PC-3 (cell line): ENCODE results near the gene CPT2. TPM values are rescaled to one million over a fixed set of nuclear protein-coding genes. Genes with fewer than 3 reads are reported as not detected.

Experiments
- ATAC-seq: fragments of 200-7000 bp; cut with Tn5 transposase; 2 replicates; pipeline ENCODE4 v1.9.1; 2020; ENCODE audit warnings: mild to moderate bottlenecking, moderate library complexity
- BruUV-seq: library from RNA; stranded (reverse); fragments of 400-500 nt; replicated peaks from 2 replicates; lab custom pipeline; 2021; lab: Mats Ljungman, UMichigan
- CTCF ChIA-PET: fragments of 300-600 bp; sonication (Branson Sonifier 250); formaldehyde crosslinking; loops from one replicate; lab custom pipeline; 2022; ENCODE audit warnings: antibody characterized with exemption; lab: Charles Lee
- POLR2A ChIA-PET: fragments of 300-600 bp; sonication (Branson Sonifier 250); formaldehyde crosslinking; loops from one replicate; lab custom pipeline; 2022; ENCODE audit warnings: antibody characterized with exemption; ENCODE audit not compliant: unreplicated experiment; lab: Charles Lee
- DNase-seq: peaks from one replicate; pipeline ENCODE4 v3.0.0-alpha.2; 2015
- H2AFZ ChIP-seq: fragments of 300-600 bp; sonication (generic); 2 replicates; pipeline ENCODE4 v1.6.0; 2016; ENCODE audit warnings: antibody characterized with exemption, low read length
- H3F3A ChIP-seq: fragments of 300-600 bp; sonication (generic); one replicate; pipeline ENCODE4 v1.6.0; 2017; ENCODE audit warnings: antibody characterized with exemption, low read length, control low read depth, mild to moderate bottlenecking; ENCODE audit not compliant: unreplicated experiment
- H3K27ac ChIP-seq: fragments of 300-600 bp; sonication (generic); 2 replicates; pipeline ENCODE4 v1.5.1; 2016; ENCODE audit warnings: mild to moderate bottlenecking, low read length
- H3K27me3 ChIP-seq: fragments of 300-600 bp; sonication (generic); 2 replicates; pipeline ENCODE4 v1.6.1; 2016; ENCODE audit warnings: low read length, mixed read lengths
- H3K36me3 ChIP-seq: fragments of 300-600 bp; sonication (generic); 2 replicates; pipeline ENCODE4 v1.6.1; 2016; ENCODE audit warnings: low read depth, mixed run types, low read length, mixed read lengths
- H3K4me1 ChIP-seq: fragments of 300-600 bp; sonication (generic); 2 replicates; pipeline ENCODE4 v1.5.1; 2016; ENCODE audit warnings: low read length; ENCODE audit not compliant: insufficient read depth
- H3K4me2 ChIP-seq: fragments of 300-600 bp; sonication (generic); 2 replicates; pipeline ENCODE4 v1.6.0; 2016; ENCODE audit warnings: low read length
- H3K4me3 ChIP-seq: fragments of 300-600 bp; sonication (generic); 2 replicates; pipeline ENCODE4 v1.5.1; 2016; ENCODE audit warnings: mild to moderate bottlenecking, low read length, mixed read lengths
- H3K79me2 ChIP-seq: fragments of 300-600 bp; sonication (generic); 2 replicates; pipeline ENCODE4 v1.6.1; 2017; ENCODE audit warnings: low read length, mixed read lengths
- H3K9ac ChIP-seq: fragments of 300-600 bp; sonication (generic); 2 replicates; pipeline ENCODE4 v1.6.0; 2016; ENCODE audit warnings: mild to moderate bottlenecking, low read length
- H3K9me2 ChIP-seq: fragments of 300-600 bp; sonication (generic); replicated peaks from 2 replicates; pipeline ENCODE4 v1.6.1; 2016; ENCODE audit warnings: mixed run types, low read length, mixed read lengths
- H3K9me3 ChIP-seq: fragments of 300-600 bp; sonication (generic); 2 replicates; pipeline ENCODE4 v1.6.1; 2016; ENCODE audit warnings: low read length, mixed read lengths
- H4K20me1 ChIP-seq: fragments of 300-600 bp; sonication (generic); 2 replicates; pipeline ENCODE4 v1.6.1; 2016; ENCODE audit warnings: low read length, mixed read lengths
- EZH2 ChIP-seq: fragments of 300-600 bp; sonication (generic); IDR thresholded peaks from one replicate; pipeline ENCODE4 v1.6.1; 2017; ENCODE audit warnings: antibody characterized with exemption, mild to moderate bottlenecking, low read length; ENCODE audit not compliant: unreplicated experiment
- EZH2phosphoT487 ChIP-seq: fragments of 300-600 bp; sonication (generic); IDR thresholded peaks from 2 replicates; pipeline ENCODE4 v1.6.1; 2018; ENCODE audit warnings: mild to moderate bottlenecking, antibody characterized with exemption, low read length, borderline replicate concordance
- intact Hi-C: fragments of 100-400 bp; cut with micrococcal nuclease; formaldehyde crosslinking; loops from 2 replicates; pipeline ENCODE4 v1.9.0; 2023
- total RNA-seq: library from RNA; depleted of rRNA; stranded (reverse); fragments of >200 nt; gene quantifications from 2 replicates; pipeline ENCODE4 v1.2.3, GENCODE V29; 2014
- TF ChIP-seq, protein P1 (sequence below): fragments of 300-600 bp; sonication (generic); conservative IDR thresholded peaks from 2 replicates; pipeline ENCODE4 v1.5.1; 2017; ENCODE audit warnings: antibody characterized with exemption, low read depth, mild to moderate bottlenecking, low read length

Gene CPT2
- total RNA-seq, 1 experiment from 2014 or later = 27.1 TPM

DNA sequence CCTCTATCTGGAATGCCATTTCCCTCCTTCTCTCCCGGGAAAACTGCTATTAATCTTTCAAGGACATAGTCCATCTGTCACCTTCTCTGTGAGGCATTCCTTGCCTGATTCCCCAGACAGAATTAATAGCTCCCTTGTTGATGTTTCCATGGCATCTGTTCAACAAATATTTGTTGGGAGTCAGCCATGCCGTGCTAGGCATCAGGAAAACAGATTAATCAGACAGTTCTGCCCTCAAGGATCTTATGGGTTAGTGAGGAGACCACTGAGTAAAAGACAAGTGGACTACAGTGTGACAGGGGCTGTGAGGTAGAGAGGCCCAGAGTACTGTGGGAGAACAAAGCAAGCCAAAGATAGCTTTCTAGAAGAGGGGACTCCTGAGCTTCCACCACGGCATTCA lies 53.1 kb downstream of the CPT2 start:
- BruUV-seq = no TSS peak
- TF ChIP-seq EZH2phosphoT487 (no peak), EZH2 (no peak)
- TF ChIP-seq, protein P1, sequence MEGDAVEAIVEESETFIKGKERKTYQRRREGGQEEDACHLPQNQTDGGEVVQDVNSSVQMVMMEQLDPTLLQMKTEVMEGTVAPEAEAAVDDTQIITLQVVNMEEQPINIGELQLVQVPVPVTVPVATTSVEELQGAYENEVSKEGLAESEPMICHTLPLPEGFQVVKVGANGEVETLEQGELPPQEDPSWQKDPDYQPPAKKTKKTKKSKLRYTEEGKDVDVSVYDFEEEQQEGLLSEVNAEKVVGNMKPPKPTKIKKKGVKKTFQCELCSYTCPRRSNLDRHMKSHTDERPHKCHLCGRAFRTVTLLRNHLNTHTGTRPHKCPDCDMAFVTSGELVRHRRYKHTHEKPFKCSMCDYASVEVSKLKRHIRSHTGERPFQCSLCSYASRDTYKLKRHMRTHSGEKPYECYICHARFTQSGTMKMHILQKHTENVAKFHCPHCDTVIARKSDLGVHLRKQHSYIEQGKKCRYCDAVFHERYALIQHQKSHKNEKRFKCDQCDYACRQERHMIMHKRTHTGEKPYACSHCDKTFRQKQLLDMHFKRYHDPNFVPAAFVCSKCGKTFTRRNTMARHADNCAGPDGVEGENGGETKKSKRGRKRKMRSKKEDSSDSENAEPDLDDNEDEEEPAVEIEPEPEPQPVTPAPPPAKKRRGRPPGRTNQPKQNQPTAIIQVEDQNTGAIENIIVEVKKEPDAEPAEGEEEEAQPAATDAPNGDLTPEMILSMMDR = no peak
- H3K4me2 ChIP-seq = no peak overlapping the region
- no peak overlapping the region for H3K27ac ChIP-seq
- H3K79me2 ChIP-seq = no peaks in the 10 kb centered on the region
- no peak overlapping the region for H3K4me3 ChIP-seq
- peaks cover 54% of the 10 kb centered on the region for H3K36me3 ChIP-seq
- intact Hi-C loops = no loop called here
- H3K9me3 ChIP-seq = no peaks in the 10 kb centered on the region
- no peaks in the 10 kb centered on the region for H4K20me1 ChIP-seq
- H3K9me2 ChIP-seq = no peaks in the 10 kb centered on the region
- ChIA-PET POLR2A (no interaction called here), CTCF (no interaction called here)
- no peak for ATAC-seq
- no peaks in the 10 kb centered on the region for H3K27me3 ChIP-seq
- DNase-seq = no peak
- no peaks in the 10 kb centered on the region for H3K4me1 ChIP-seq
- no peaks in the 10 kb centered on the region for H3F3A ChIP-seq
- no peak overlapping the region for H2AFZ ChIP-seq
- H3K9ac ChIP-seq = no peak overlapping the region

DNA sequence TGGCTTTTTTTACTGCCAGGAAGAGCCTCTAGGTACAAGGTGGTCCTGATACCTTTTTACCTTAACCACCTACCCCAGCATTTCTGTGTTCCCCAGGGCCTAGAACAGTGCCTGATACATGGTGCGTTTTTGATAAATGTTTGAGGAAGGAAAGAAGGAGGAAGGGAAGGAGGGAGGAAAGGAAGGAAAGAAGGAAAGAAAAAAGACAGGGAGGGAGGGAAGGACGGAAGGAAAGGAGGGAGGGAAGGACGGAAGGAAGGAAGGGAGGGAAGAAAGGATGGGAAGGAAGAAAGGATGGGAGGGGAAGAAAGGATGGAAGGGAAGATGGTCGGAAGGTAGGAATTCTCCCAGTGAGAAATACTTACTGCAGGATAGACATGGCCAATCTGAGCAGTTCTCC lies 53.7 kb downstream of the CPT2 start:
- Histone ChIP-seq H3K9ac (no peak overlapping the region), H3K27ac (no peak overlapping the region), H3K9me3 (no peaks in the 10 kb centered on the region), H3K27me3 (no peaks in the 10 kb centered on the region), H2AFZ (no peak overlapping the region), H3K4me2 (no peak overlapping the region), H3K79me2 (no peaks in the 10 kb centered on the region), H3K36me3 (peaks cover 59% of the 10 kb centered on the region), H3K4me1 (no peaks in the 10 kb centered on the region), H3F3A (no peaks in the 10 kb centered on the region), H3K9me2 (no peaks in the 10 kb centered on the region), H4K20me1 (no peaks in the 10 kb centered on the region), H3K4me3 (no peak overlapping the region)
- ATAC-seq (no peak), DNase-seq (no peak)
- no peak for TF ChIP-seq EZH2
- no peak for TF ChIP-seq EZH2phosphoT487
- intact Hi-C loops = no loop called here
- no TSS peak for BruUV-seq
- CTCF ChIA-PET = no interaction called here
- POLR2A ChIA-PET = no interaction called here

DNA sequence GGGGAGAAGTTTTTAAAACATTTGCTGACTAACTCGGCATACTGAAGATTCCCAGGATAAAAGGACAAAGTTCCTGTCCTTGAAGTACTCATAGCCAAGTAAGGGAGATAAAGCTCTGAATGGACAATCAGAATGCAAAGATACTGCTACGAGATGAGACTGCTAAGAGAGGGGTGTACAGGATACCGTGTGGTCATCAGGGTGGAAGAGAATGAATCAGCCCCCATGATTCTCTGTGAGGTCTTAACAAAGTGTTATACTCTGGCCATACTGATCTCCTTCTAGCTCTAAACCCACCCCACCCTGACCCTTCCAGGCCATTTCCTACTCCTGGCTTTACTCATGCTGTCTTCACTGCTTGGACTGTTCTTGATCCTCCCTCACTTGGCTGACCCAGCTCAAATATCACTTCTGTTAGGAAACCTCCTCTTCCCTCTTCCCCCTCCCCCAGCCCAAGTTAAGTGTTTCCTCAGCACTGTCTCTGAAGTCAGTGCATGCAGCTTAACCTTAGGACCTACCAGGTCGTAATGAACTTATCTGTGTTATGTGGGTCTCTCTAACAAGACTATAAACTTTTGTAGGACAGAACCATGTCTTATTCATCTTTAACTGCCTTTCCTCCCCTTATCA lies 57.5 kb downstream of the CPT2 start:
- H3K9me3 ChIP-seq = no peaks in the 10 kb centered on the region
- H3K9me2 ChIP-seq = no peaks in the 10 kb centered on the region
- H3K4me2 ChIP-seq = no peak overlapping the region
- H3F3A ChIP-seq = no peaks in the 10 kb centered on the region
- H3K27ac ChIP-seq = no peak overlapping the region
- no peak overlapping the region for H3K4me3 ChIP-seq
- ATAC-seq = no peak
- peaks cover 54% of the 10 kb centered on the region for H3K36me3 ChIP-seq
- no peak for DNase-seq
- H3K79me2 ChIP-seq = no peaks in the 10 kb centered on the region
- POLR2A ChIA-PET = no interaction called here
- H3K27me3 ChIP-seq = no peaks in the 10 kb centered on the region
- H3K4me1 ChIP-seq = no peaks in the 10 kb centered on the region
- BruUV-seq = no TSS peak
- H2AFZ ChIP-seq = no peak overlapping the region
- intact Hi-C loops = no loop called here
- no peak overlapping the region for H3K9ac ChIP-seq
- no peak for TF ChIP-seq EZH2phosphoT487
- CTCF ChIA-PET = no interaction called here
- no peaks in the 10 kb centered on the region for H4K20me1 ChIP-seq
